GM13977 (cell line): ENCODE data around the gene DCUN1D2.

Experiments
- DNase-seq: peaks from one replicate; pipeline ENCODE4 v3.0.0; 2012; ENCODE audit warnings: low spot score
- in situ Hi-C: fragments of 300-500 bp; cut with MboI; formaldehyde crosslinking; loops from one replicate; pipeline ENCODE4 v1.12.0; 2022; ENCODE audit warnings: low sequenced_read_pairs, low pct_unique_long_range_greater_than_20kb, mixed read lengths, inconsistent platforms; ENCODE audit not compliant: unreplicated experiment
- TF ChIP-seq, protein P1 (sequence below): IDR thresholded peaks from 2 replicates; pipeline ENCODE4 v1.5.1; 2012; ENCODE audit warnings: mild to moderate bottlenecking, control low read depth; ENCODE audit not compliant: insufficient read depth; ENCODE audit errors: extremely low read depth, missing control alignments

DCUN1D2 gene

DNA sequence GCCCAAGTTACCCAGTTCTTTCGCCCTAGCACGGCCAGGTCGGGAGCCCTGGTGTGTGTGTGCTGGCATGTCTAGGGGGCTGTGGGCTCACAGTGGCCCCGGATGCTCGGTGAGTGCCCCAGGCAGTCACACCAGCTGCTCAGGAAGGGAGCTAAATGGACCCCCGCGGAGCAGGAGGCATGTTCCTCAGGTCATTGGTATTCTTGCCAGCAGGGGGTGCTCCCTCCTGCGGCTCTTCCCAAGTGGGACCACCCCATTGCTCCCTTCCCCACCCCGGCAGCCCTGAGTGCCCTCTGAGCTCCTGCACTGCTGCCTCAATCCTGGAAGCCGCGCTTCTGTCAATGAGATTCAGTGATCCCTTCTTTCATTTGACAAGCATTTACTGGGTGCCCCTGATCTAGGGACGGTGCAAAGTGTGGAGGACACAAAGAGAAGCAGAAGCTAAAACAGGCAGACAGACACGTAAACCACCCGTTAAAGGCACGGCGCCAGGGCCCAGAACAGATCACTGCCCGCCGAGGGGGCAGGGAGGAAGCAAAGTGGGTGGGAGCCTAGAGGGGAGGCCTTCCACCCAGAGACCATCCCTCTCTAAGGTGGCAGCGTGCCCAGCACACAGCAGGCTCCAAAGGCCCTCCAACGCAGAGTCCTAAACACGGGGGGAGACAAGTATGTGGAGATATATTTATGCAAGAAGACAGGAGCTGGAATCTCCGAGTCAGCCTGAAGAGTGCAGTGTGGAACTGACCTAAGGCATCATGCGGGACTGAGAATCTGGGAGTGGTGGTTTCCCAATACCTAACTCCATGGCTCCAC, 32.1 kb downstream of the DCUN1D2 start:
- DNase-seq = no peak
- in situ Hi-C loops = no loop called here
- TF ChIP-seq, protein P1, sequence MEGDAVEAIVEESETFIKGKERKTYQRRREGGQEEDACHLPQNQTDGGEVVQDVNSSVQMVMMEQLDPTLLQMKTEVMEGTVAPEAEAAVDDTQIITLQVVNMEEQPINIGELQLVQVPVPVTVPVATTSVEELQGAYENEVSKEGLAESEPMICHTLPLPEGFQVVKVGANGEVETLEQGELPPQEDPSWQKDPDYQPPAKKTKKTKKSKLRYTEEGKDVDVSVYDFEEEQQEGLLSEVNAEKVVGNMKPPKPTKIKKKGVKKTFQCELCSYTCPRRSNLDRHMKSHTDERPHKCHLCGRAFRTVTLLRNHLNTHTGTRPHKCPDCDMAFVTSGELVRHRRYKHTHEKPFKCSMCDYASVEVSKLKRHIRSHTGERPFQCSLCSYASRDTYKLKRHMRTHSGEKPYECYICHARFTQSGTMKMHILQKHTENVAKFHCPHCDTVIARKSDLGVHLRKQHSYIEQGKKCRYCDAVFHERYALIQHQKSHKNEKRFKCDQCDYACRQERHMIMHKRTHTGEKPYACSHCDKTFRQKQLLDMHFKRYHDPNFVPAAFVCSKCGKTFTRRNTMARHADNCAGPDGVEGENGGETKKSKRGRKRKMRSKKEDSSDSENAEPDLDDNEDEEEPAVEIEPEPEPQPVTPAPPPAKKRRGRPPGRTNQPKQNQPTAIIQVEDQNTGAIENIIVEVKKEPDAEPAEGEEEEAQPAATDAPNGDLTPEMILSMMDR = peak; percentile 30

- DNase-seq = no peak
- in situ Hi-C loops = no loop called here
- TF ChIP-seq, protein P1 = no peak
These were observed 33.0 kb downstream of the DCUN1D2 start for GRCh38 chr13:113457510-113457909.

DNA sequence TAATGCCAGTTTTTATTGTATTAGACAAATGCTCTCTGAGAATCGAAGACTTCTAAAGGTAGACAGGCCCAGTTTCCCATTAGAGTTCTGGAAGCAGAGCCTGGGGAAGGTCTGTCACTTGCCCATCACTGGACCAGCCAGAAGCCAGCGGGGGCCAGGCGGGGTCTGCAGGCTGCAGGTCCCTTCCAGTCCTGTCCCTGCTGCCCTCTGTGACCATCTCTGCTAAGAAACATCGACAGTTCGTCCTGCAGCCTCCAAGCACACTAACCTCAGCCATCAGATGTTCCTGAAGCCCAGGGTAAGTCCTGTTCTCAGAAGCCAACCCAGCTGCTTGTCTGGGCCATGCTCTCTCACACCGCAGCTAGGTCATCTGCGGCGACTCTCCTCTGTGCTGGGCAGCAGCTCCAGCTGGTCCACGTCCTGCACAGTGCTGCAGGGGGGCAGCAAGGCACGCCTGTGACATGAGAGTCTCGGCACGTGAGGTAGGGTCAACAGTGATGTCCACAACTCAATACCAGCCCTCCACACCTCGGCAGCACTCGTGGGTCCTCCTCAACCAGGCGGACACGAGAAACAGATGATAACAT, 34.3 kb downstream of the DCUN1D2 start:
- TF ChIP-seq, protein P1 = no peak
- DNase-seq = no peak
- in situ Hi-C loops = no loop called here

DNA sequence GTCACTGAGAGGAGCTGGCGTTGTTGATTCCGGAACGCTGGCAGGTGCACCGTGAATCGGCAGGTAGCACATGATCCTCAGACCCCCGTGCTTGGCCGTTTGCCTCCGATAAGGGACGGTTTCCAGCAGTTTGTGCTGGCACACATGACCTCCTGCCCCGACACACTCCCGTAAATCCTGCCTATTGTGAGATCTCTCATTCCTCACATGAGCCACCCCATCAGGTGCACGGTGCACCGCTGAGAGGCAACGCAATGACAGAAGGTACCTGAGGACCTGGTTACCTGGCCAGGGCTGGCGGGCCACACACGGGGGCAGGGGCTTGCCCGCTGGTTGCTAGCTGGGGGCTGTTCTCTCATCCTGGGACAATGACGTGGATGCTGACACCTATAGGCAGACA, 35.1 kb downstream of the DCUN1D2 start:
- no peak for DNase-seq
- TF ChIP-seq, protein P1 = no peak
- in situ Hi-C loops = no loop called here

DNA sequence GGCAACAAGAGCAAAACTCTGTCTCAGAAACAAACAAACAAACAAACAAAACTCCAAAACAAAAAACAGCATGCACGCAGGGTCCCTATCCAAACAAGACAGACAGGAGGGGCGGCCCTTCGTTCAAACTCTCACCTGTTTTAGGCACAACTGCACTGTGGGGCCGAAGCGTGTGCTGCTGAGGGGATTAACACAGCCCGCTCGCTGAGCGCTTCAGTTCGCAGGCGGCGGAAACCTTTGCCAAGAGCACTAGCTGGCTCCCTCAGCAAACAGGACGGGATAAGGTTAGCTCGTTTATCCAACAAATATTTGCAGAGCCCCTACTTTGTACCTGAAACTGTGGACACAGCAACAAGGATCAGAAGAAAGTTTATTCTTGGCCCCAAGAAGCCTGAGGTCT, 35.6 kb downstream of the DCUN1D2 start:
- TF ChIP-seq, protein P1 = no peak
- in situ Hi-C loops = no loop called here
- DNase-seq = no peak

DNA sequence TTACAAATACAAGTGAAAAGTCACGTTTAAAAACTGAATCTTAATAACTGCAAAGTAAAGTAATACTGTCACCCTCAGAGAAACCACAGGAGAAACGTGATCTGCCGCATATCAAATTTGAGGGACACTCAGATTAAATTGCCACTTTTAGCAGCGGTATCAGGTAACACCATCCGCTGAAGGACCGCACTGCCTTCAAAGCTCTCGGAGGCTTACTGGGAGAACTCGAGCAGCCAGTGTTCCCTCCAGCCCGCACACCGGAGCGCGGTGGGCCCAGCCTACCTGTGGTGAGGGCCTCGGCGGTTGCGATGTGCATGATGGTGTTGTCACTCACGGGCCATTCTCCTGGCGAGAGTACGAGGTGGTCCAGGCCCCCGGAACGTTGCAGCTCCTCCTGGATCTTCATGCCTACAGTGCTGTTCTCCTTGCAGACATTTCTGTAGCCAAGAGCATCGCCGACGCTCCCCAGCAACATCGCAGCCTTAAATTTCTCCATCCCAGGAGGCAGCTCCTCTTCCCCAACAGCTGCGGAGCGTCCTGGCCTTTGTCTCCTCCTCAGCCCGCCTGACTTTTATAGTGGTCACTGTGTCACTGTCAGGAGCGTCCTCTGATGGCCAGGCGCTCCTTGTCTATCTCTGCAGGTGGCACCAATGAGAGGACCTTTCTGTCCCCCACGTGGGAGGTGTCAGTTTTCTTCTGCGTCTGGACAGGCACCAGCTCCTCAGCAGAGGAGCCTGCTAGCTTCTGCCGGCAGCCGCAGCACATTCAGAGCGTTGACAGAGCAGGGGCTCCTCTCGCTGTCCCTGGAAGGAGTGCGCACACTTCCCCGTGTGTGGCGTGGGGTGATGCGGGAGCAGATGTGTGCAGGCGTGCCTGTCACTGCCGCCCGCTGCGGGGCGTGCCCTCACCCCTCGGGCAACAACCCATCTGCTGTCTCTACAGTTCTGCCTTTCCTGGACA, 37.3 kb downstream of the DCUN1D2 start, which contains the start of gene ADPRHL1:
ADPRHL1 (minus strand) TSS at position 547 of the 960 bp plus-strand sequence; CDS start at position 496, 51 bp downstream.
- in situ Hi-C loops = no loop called here
- TF ChIP-seq, protein P1 = no peak
- no peak for DNase-seq
